ENCODE measurements around the gene ARID3A. TPM values are rescaled to one million over a fixed set of nuclear protein-coding genes. Genes with fewer than 3 reads are reported as not detected.
"Not testable (repeated sequence)": the region's sequence is repeated elsewhere in the genome, so short reads cannot be mapped to it uniquely, and the experiment has no call there.

ARID3A gene
- 1 to 10 TPM; 3.6 to 8.2 (median 8.0) TPM for polyA plus RNA-seq

GRCh38 chr19:925526-926322 is at the start of gene ARID3A:
Gene ARID3A (plus strand): TSS chr19:926035. CDS start chr19:929529, 3,494 bp downstream.
- 0 to 1% (median 1%) methylated on average over 80 to 96 of the region's 97 CpGs for WGBS, 3 donors
- H3K27ac ChIP-seq (ENCODE audit: low read depth, low read length) = peak within 1 kb of the TSS; percentile 29

- WGBS, 3 donors = 83 to 86% (median 84%) methylated on average over 18 of the region's 18 CpGs
- H3K27ac ChIP-seq (ENCODE audit: low read depth, low read length) = no peak overlapping the region
Observed at GRCh38 chr19:876089-876488, 49.7 kb upstream of the ARID3A start.

GRCh38 chr19:876780-877314 is 49.0 kb upstream of the ARID3A start:
- WGBS, 3 donors = 88 to 93% (median 92%) methylated on average over 27 to 29 of the region's 29 CpGs
- no peak overlapping the region for H3K27ac ChIP-seq (ENCODE audit: low read depth, low read length)

- WGBS, 3 donors = 84 to 93% (median 90%) methylated on average over 20 to 23 of the region's 23 CpGs
Observed at GRCh38 chr19:877992-878660, 47.7 kb upstream of the ARID3A start.

GRCh38 chr19:878751-879561 is 46.9 kb upstream of the ARID3A start:
- H3K27ac ChIP-seq (ENCODE audit: low read depth, low read length) = not testable (repeated sequence)
- WGBS, 3 donors = 87 to 91% (median 89%) methylated on average over 24 of the region's 24 CpGs

More at GRCh38 chr19:877992-878660, 47.7 kb upstream of the ARID3A start:
- H3K27ac ChIP-seq (ENCODE audit: low read depth, low read length) = not testable (repeated sequence)

- 88 to 92% (median 90%) methylated on average over 36 to 37 of the region's 37 CpGs for WGBS, 3 donors
- no peak overlapping the region for H3K27ac ChIP-seq (ENCODE audit: low read depth, low read length)
Observed at GRCh38 chr19:879711-880438, 46.0 kb upstream of the ARID3A start.

GRCh38 chr19:881385-882071 is 44.3 kb upstream of the ARID3A start:
- 98 to 99% (median 98%) methylated on average over 34 of the region's 34 CpGs for WGBS, 3 donors
- H3K27ac ChIP-seq (ENCODE audit: low read depth, low read length) = no peak overlapping the region

- WGBS, 3 donors = 90 to 97% (median 93%) methylated on average over 15 to 30 of the region's 30 CpGs
Observed at GRCh38 chr19:882871-883497, 42.9 kb upstream of the ARID3A start.

GRCh38 chr19:883661-884211 is 42.1 kb upstream of the ARID3A start:
- H3K27ac ChIP-seq (ENCODE audit: low read depth, low read length) = no peak overlapping the region
- WGBS, 3 donors = 89 to 95% (median 92%) methylated on average over 22 of the region's 22 CpGs

More at GRCh38 chr19:882871-883497, 42.9 kb upstream of the ARID3A start:
- no peak overlapping the region for H3K27ac ChIP-seq (ENCODE audit: low read depth, low read length)

GRCh38 chr19:884420-885211 is 41.2 kb upstream of the ARID3A start:
- 93 to 94% (median 94%) methylated on average over 38 to 51 of the region's 51 CpGs for WGBS, 3 donors
- no peak overlapping the region for H3K27ac ChIP-seq (ENCODE audit: low read depth, low read length)

GRCh38 chr19:885536-886224 is 40.2 kb upstream of the ARID3A start:
- WGBS, 3 donors = 94 to 96% (median 96%) methylated on average over 57 to 64 of the region's 64 CpGs
- H3K27ac ChIP-seq (ENCODE audit: low read depth, low read length) = no peak overlapping the region

GRCh38 chr19:887072-887471 is 38.8 kb upstream of the ARID3A start:
- 87 to 90% (median 88%) methylated on average over 16 of the region's 16 CpGs for WGBS, 3 donors
- no peak overlapping the region for H3K27ac ChIP-seq (ENCODE audit: low read depth, low read length)

- H3K27ac ChIP-seq (ENCODE audit: low read depth, low read length) = no peak overlapping the region
- WGBS, 3 donors = 95 to 96% (median 95%) methylated on average over 10 of the region's 10 CpGs
Observed at GRCh38 chr19:887599-887998, 38.2 kb upstream of the ARID3A start.

GRCh38 chr19:888581-889385 is 37.1 kb upstream of the ARID3A start:
- no peak overlapping the region for H3K27ac ChIP-seq (ENCODE audit: low read depth, low read length)
- WGBS, 3 donors = 87 to 92% (median 90%) methylated on average over 29 to 30 of the region's 30 CpGs
